Natural killer cell (primary cell): ENCODE measurements around the gene SCAF8. TPM values are rescaled to one million over a fixed set of nuclear protein-coding genes. Genes with fewer than 3 reads are reported as not detected.
A peak's percentile ranks its signal among the peaks of the same experiment; 100 is the strongest.

Experiments used
- ATAC-seq, 3 donors: fragments of 150-1000 bp in 2 of 3; fragments of 200-7000 bp in 1 of 3; cut with Tn5 transposase; 1 replicate in 1 of 3; 2 replicates in 2 of 3; pipeline ENCODE4 v1.10.0; 2021; ENCODE audit warnings: mild to moderate bottlenecking in 2 of 3, moderate library complexity in 2 of 3
- DNase-seq, 2 donors: peaks; one replicate each; pipeline versions ENCODE4 v3.0.0 to v3.0.0-alpha.2; 2013 to 2021; ENCODE audit warnings: mixed read lengths in 1 of 2
- H3K27ac ChIP-seq: one replicate; pipeline ENCODE4 v1.5.1; 2013; ENCODE audit warnings: mild to moderate bottlenecking, low read length
- H3K27me3 ChIP-seq: one replicate; pipeline ENCODE4 v1.6.1; 2013; ENCODE audit warnings: low read length; ENCODE audit not compliant: control insufficient read depth, insufficient read depth
- H3K36me3 ChIP-seq: one replicate; pipeline ENCODE4 v1.6.1; 2013; ENCODE audit warnings: low read length; ENCODE audit not compliant: control insufficient read depth, insufficient read depth
- H3K4me1 ChIP-seq: one replicate; pipeline ENCODE4 v1.6.1; 2013; ENCODE audit warnings: low read length; ENCODE audit not compliant: control insufficient read depth, insufficient read depth
- H3K4me3 ChIP-seq: one replicate; pipeline ENCODE4 v1.5.1; 2013; ENCODE audit warnings: low read length
- H3K9me3 ChIP-seq: one replicate; pipeline ENCODE4 v1.6.1; 2013; ENCODE audit warnings: low read length; ENCODE audit not compliant: control insufficient read depth, insufficient read depth
- H3K27ac Mint-ChIP-seq, 2 donors: one replicate each; pipeline ENCODE4 v1.8.0; 2022; ENCODE audit warnings: mild to moderate bottlenecking in 2 of 2, mixed read lengths in 2 of 2, moderate library complexity in 1 of 2
- H3K27me3 Mint-ChIP-seq, 2 donors: one replicate each; pipeline ENCODE4 v1.8.0; 2022; ENCODE audit warnings: low read depth in 2 of 2, mixed read lengths in 2 of 2
- H3K36me3 Mint-ChIP-seq: one replicate; pipeline ENCODE4 v1.8.0; 2022; ENCODE audit warnings: mixed read lengths
- H3K4me1 Mint-ChIP-seq, 2 donors: one replicate each; pipeline ENCODE4 v1.8.0; 2022; ENCODE audit warnings: mixed read lengths in 2 of 2
- H3K4me3 Mint-ChIP-seq: one replicate; pipeline ENCODE4 v1.8.0; 2022; ENCODE audit warnings: mild to moderate bottlenecking, moderate library complexity, mixed read lengths
- H3K9me3 Mint-ChIP-seq, 2 donors: one replicate each; pipeline ENCODE4 v1.8.0; 2022; ENCODE audit warnings: mixed read lengths in 2 of 2
- WGBS: methylation state at CpG from one replicate; pipeline ENCODE4 v1.1.7; 2013; ENCODE audit warnings: missing lambda C conversion rate; ENCODE audit not compliant: insufficient coverage; 5-methylcytosine and 5-hydroxymethylcytosine counted together
- intact Hi-C: fragments of 100-400 bp; cut with micrococcal nuclease; formaldehyde crosslinking; loops from one replicate; pipeline ENCODE4 v1.14.2; 2022
- total RNA-seq, 4 donors: library from RNA; stranded (reverse); fragments of 120-200 nt in 1 of 4; gene quantifications; one replicate each; pipeline versions ENCODE4 v1.2.3 to v1.2.4, GENCODE V29; 2013 to 2022
- TF ChIP-seq, protein P1 (sequence below): fragments of 200-600 bp; IDR thresholded peaks from one replicate; pipeline ENCODE4 v1.8.0; 2022; ENCODE audit warnings: antibody characterized with exemption

Gene SCAF8
- total RNA-seq, 3 donors from 2014 or later (not counting 1 experiment from before 2014, with no cell fraction given), result 60.0 to 74.3 (median 68.2) TPM

DNA sequence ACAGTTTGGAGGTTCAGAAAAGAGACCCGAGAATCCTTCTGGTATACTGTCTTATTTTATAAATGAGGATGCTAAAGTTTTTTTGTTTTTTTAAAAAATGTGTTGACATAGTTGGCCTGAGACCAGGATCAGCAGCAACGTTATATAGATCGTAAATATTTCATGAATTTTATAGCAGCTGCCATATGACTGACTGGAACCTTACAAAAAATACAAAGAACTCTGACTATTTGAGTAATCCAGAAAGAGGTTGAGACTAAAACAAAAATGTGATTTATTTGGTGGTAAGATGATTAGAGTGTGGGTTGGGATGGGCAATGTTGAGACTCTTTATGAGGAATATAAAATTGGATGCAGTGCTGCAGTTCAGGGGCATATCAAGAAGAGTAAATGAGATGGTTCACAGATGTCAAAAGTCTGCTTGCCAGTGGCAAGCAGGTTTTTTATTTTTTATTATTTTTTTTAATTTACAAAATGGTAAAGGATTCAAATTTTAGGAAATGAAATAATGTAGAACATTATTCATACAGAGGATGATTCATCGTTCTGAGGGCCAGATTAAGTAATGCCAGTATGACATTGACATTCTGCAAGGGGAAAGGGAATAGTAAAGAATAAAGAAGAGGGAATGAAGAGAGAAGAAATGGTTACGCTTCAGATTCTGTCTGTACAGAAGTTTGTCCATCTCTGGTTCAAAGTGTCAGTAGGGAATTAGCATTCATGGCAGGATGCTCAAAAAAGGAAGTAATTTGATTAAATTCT is 58.5 kb downstream of the SCAF8 start:
- no peak overlapping the region for H3K27ac ChIP-seq

DNA sequence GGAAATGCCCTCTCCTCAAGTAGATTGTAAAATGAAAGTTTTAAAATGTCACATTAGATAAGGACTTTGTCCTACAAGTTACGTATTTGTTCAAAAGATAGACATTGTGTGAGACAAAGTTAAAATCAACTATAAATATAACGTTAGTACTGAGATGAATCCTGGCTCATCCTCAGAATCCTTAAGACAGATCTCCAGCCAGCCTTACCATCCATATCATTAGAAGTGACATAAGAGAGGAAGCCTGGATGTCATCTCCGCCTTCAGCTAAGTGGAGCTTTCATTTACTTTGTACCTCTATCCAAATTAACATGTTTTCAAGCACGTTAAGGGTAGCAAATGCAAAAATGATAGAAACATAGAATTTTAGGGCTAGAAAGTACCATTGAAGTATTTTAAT is 59.1 kb downstream of the SCAF8 start:
- peaks cover 30% of the 10 kb centered on the region for H3K36me3 ChIP-seq
- H3K27ac Mint-ChIP-seq, result no peak overlapping the region

More for the DNA sequence above, 58.5 kb downstream of the SCAF8 start:
- peaks cover 15 to 30% of the 10 kb centered on the region in 2 donors for H3K4me1 Mint-ChIP-seq
- WGBS, result 73% methylated on average over 5 of the region's 5 CpGs
- H3K9me3 ChIP-seq, result no peaks in the 10 kb centered on the region
- no peaks in the 10 kb centered on the region for H3K9me3 Mint-ChIP-seq
- no peaks in the 10 kb centered on the region for H3K27me3 ChIP-seq
- H3K36me3 Mint-ChIP-seq, result peaks cover 6% of the 10 kb centered on the region
- ATAC-seq, result no peak
- no peak overlapping the region for H3K4me3 ChIP-seq
- peak overlapping the region; percentile 1 to 6 for H3K27ac Mint-ChIP-seq
- no peak for DNase-seq
- H3K36me3 ChIP-seq, result peaks cover 30% of the 10 kb centered on the region
- H3K4me1 ChIP-seq, result no peaks in the 10 kb centered on the region
- TF ChIP-seq, protein P1, sequence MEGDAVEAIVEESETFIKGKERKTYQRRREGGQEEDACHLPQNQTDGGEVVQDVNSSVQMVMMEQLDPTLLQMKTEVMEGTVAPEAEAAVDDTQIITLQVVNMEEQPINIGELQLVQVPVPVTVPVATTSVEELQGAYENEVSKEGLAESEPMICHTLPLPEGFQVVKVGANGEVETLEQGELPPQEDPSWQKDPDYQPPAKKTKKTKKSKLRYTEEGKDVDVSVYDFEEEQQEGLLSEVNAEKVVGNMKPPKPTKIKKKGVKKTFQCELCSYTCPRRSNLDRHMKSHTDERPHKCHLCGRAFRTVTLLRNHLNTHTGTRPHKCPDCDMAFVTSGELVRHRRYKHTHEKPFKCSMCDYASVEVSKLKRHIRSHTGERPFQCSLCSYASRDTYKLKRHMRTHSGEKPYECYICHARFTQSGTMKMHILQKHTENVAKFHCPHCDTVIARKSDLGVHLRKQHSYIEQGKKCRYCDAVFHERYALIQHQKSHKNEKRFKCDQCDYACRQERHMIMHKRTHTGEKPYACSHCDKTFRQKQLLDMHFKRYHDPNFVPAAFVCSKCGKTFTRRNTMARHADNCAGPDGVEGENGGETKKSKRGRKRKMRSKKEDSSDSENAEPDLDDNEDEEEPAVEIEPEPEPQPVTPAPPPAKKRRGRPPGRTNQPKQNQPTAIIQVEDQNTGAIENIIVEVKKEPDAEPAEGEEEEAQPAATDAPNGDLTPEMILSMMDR, result no peak
- H3K27me3 Mint-ChIP-seq, result no peaks in the 10 kb centered on the region
- H3K4me3 Mint-ChIP-seq, result no peak overlapping the region
- intact Hi-C loops, result no loop called here

DNA sequence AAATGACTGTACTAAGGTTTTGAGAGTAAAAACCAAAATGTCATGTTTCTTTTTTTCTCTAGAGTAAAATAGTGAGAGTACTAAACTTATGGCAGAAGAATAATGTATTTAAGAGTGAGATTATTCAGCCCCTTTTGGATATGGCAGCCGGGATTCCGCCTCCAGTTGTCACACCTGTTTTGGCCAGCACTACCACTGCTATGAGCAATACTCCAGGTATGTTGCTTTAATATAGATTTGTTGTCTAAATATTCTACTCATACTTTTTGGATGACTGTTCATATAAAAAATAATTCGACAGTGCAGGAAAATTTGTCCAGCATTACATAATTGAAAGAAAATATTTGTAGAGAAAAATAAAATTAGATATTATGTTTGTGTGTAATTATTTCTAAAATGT is 59.5 kb downstream of the SCAF8 start:
- H3K27ac ChIP-seq, result no peak overlapping the region
- H3K36me3 Mint-ChIP-seq, result peaks cover 6% of the 10 kb centered on the region
- intact Hi-C loops, result no loop called here
- no CpG with 5 or more reads among the region's 3 CpGs for WGBS
- no peaks in the 10 kb centered on the region for H3K9me3 Mint-ChIP-seq
- no peaks in the 10 kb centered on the region for H3K4me1 ChIP-seq
- H3K4me3 ChIP-seq, result no peak overlapping the region
- peaks cover 12 to 30% of the 10 kb centered on the region in 2 donors for H3K4me1 Mint-ChIP-seq
- ATAC-seq, result no peak
- TF ChIP-seq, protein P1, result no peak
- peaks cover 27% of the 10 kb centered on the region for H3K36me3 ChIP-seq
- no peak overlapping the region for H3K4me3 Mint-ChIP-seq
- no peaks in the 10 kb centered on the region for H3K27me3 Mint-ChIP-seq
- no peaks in the 10 kb centered on the region for H3K9me3 ChIP-seq
- H3K27ac Mint-ChIP-seq, result no peak overlapping the region
- H3K27me3 ChIP-seq, result no peaks in the 10 kb centered on the region
- no peak for DNase-seq

More for the DNA sequence above, 59.1 kb downstream of the SCAF8 start:
- ATAC-seq, result no peak
- H3K27ac ChIP-seq, result no peak overlapping the region
- DNase-seq, result no peak
- no CpG with 5 or more reads among the region's 4 CpGs for WGBS
- TF ChIP-seq, protein P1, result no peak
- no peaks in the 10 kb centered on the region for H3K4me1 ChIP-seq
- Mint-ChIP-seq H3K36me3 (peaks cover 6% of the 10 kb centered on the region), H3K4me3 (no peak overlapping the region), H3K9me3 (no peaks in the 10 kb centered on the region), H3K27me3 (no peaks in the 10 kb centered on the region), H3K4me1 (peaks cover 15 to 29% of the 10 kb centered on the region in 2 donors)
- intact Hi-C loops, result no loop called here
- H3K9me3 ChIP-seq, result no peaks in the 10 kb centered on the region
- no peaks in the 10 kb centered on the region for H3K27me3 ChIP-seq
- no peak overlapping the region for H3K4me3 ChIP-seq
